Osteoblast (primary cell): Measurements from ENCODE around the gene TAOK1. TPM values are rescaled to one million over a fixed set of nuclear protein-coding genes. Genes with fewer than 3 reads are reported as not detected.

ENCODE experiments used
- DNase-seq: peaks from one replicate; pipeline ENCODE4 v3.0.0; 2011; ENCODE audit warnings: low spot score, mixed read lengths; ENCODE audit not compliant: insufficient read length; ENCODE audit errors: missing footprints
- H2AFZ ChIP-seq: 2 replicates; pipeline ENCODE4 v1.6.0; 2011; ENCODE audit warnings: mild to moderate bottlenecking, low read length
- H3K27ac ChIP-seq: 2 replicates; pipeline ENCODE4 v1.5.1; 2011; ENCODE audit warnings: mild to moderate bottlenecking, low read depth, low read length, moderate library complexity
- H3K27me3 ChIP-seq: 2 replicates; pipeline ENCODE4 v1.6.0; 2012; ENCODE audit warnings: mild to moderate bottlenecking, control low read depth, inconsistent platforms, low read length, moderate library complexity; ENCODE audit not compliant: insufficient read depth
- H3K36me3 ChIP-seq: 2 replicates; pipeline ENCODE4 v1.5.1; 2011; ENCODE audit warnings: mild to moderate bottlenecking, low read length, control low read depth, moderate library complexity; ENCODE audit not compliant: insufficient read depth
- H3K4me1 ChIP-seq: 2 replicates; pipeline ENCODE4 v1.5.1; 2011; ENCODE audit warnings: mild to moderate bottlenecking, low read length, control low read depth, moderate library complexity; ENCODE audit not compliant: insufficient read depth
- H3K4me2 ChIP-seq: 2 replicates; pipeline ENCODE4 v1.6.0; 2011; ENCODE audit warnings: mild to moderate bottlenecking, low read length; ENCODE audit not compliant: insufficient read depth
- H3K4me3 ChIP-seq: fragments of 200-600 bp; sonication (generic); 3 replicates; pipeline ENCODE4 v1.5.1; 2012; ENCODE audit warnings: mild to moderate bottlenecking, low read length, inconsistent platforms; ENCODE audit not compliant: insufficient read depth
- H3K79me2 ChIP-seq: 2 replicates; pipeline ENCODE4 v1.6.0; 2012; ENCODE audit warnings: mild to moderate bottlenecking, low read length, control low read depth, inconsistent platforms; ENCODE audit not compliant: insufficient read depth
- H3K9me3 ChIP-seq: 2 replicates; pipeline ENCODE4 v1.5.1; 2011; ENCODE audit warnings: low read depth, low read length, control low read depth
- H4K20me1 ChIP-seq: 2 replicates; pipeline ENCODE4 v1.6.0; 2012; ENCODE audit warnings: mild to moderate bottlenecking, low read length, control low read depth; ENCODE audit not compliant: insufficient read depth
- CTCF ChIP-seq: IDR thresholded peaks from 2 replicates; pipeline ENCODE4 v1.5.1; 2011; ENCODE audit warnings: mild to moderate bottlenecking, low read depth, low read length, moderate library complexity; ENCODE audit errors: extremely low read depth
- total RNA-seq: library from RNA; depleted of rRNA; stranded (reverse); fragments of >200 nt; gene quantifications from 2 replicates; pipeline ENCODE4 v1.2.3, GENCODE V29; 2012

TAOK1 gene
- total RNA-seq, 1 donor: 68.4 TPM

DNA sequence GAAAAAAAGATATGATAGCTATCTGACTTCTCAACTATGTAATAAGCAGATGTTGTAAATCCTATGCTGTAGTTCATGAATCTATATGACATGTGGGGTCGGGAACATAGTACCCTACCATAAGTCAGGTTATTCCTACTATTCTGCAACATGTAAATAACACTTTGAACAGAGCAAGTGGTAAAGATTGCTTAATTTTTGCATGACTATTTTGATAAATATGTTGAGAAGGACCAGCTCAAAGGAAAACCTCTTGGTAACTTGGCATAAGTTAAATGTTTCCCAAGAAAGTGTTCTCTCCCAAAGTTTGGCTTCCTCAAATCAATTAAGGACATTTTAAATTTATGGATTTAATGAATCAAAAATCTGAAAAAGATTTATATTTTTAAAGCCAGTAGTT, 114.5 kb downstream of the TAOK1 start:
- Histone ChIP-seq H3K27ac (no peak overlapping the region), H4K20me1 (peaks cover 6% of the 10 kb centered on the region), H2AFZ (no peak overlapping the region), H3K36me3 (peaks cover 64% of the 10 kb centered on the region), H3K4me3 (no peak overlapping the region), H3K27me3 (no peaks in the 10 kb centered on the region), H3K4me1 (no peaks in the 10 kb centered on the region), H3K79me2 (peaks cover 5% of the 10 kb centered on the region), H3K4me2 (no peak overlapping the region), H3K9me3 (no peaks in the 10 kb centered on the region)
- TF ChIP-seq CTCF: no peak
- DNase-seq: no peak

DNA sequence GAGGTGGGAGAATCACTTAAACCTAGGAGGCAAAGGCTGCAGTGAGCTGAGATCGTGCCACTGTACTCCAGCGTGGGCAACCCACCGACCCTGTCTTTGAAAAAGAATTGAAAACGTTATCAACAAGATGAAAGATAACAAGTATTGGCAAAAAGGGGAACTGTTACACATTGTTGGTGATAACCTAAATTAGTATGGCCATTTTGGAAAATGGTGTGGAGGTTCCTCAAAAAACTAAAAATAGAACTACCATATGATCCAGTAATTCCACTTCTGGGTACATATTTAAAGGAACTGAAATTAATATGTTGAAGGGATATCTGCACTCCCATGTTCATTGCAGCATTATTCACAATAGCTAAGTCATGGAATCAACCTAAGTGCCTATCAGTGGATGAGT, 115.7 kb downstream of the TAOK1 start:
- H3K27me3 ChIP-seq: no peaks in the 10 kb centered on the region
- no peaks in the 10 kb centered on the region for H3K9me3 ChIP-seq
- TF ChIP-seq CTCF: no peak
- no peak overlapping the region for H3K4me3 ChIP-seq
- peaks cover 5% of the 10 kb centered on the region for H4K20me1 ChIP-seq
- H2AFZ ChIP-seq: no peak overlapping the region
- H3K36me3 ChIP-seq: peaks cover 63% of the 10 kb centered on the region
- no peaks in the 10 kb centered on the region for H3K4me1 ChIP-seq
- no peak overlapping the region for H3K4me2 ChIP-seq
- H3K79me2 ChIP-seq: peaks cover 5% of the 10 kb centered on the region
- DNase-seq: no peak
- H3K27ac ChIP-seq: no peak overlapping the region

DNA sequence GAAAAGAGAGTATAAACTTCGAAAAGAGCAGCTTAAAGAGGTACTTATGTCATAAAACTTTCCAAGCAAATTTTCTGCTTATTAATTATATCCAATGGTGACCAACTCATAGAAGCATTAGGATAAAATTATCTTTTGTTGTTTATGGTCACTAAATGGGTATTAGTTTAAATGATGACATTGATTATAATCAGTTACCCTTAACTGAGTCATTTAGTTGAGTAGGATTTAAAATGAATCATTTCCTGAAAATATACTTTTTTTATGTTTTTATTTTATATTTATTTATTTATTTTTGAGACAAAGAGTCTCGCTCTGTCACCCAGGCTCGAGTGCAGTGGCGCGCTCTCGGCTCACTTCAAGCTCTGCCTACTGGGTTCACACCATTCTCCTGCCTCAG, 120.8 kb downstream of the TAOK1 start:
- no peaks in the 10 kb centered on the region for H3K9me3 ChIP-seq
- H3K27ac ChIP-seq: no peak overlapping the region

DNA sequence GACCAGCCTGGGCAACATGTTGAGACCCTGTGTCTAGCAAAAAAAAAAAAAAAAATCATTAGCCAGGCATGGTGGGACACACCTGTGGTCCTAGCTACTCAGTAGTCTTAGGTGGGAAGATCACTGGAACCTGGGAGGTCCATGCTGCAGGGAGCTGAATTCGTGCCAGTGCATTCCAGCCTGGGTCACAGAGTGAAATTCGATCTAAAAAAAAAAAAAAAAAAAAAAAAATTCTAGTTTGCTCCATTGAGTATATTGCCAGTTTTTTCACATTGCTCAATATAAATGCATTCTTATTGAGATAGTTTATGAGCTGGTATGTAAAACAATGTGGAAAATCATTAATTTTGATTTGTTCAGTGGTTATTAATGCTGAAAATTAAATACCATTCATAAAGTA, 124.6 kb downstream of the TAOK1 start:
- no peak overlapping the region for H3K4me2 ChIP-seq
- no peaks in the 10 kb centered on the region for H3K27me3 ChIP-seq
- H4K20me1 ChIP-seq: no peaks in the 10 kb centered on the region
- no peak overlapping the region for H3K27ac ChIP-seq
- H3K4me1 ChIP-seq: no peaks in the 10 kb centered on the region
- peaks cover 51% of the 10 kb centered on the region for H3K36me3 ChIP-seq
- no peak overlapping the region for H2AFZ ChIP-seq
- TF ChIP-seq CTCF: no peak
- H3K9me3 ChIP-seq: no peaks in the 10 kb centered on the region
- no peak for DNase-seq
- no peak overlapping the region for H3K4me3 ChIP-seq
- H3K79me2 ChIP-seq: no peaks in the 10 kb centered on the region

More for the DNA sequence above, 120.8 kb downstream of the TAOK1 start:
- no peak for TF ChIP-seq CTCF
- Histone ChIP-seq H2AFZ (no peak overlapping the region), H3K36me3 (peaks cover 58% of the 10 kb centered on the region), H4K20me1 (peaks cover 3% of the 10 kb centered on the region), H3K27me3 (no peaks in the 10 kb centered on the region), H3K4me1 (no peaks in the 10 kb centered on the region), H3K4me3 (no peak overlapping the region), H3K79me2 (peaks cover 5% of the 10 kb centered on the region), H3K4me2 (no peak overlapping the region)
- DNase-seq: no peak
